HG03095 (cell line): ENCODE data around the gene PRKRIP1.
"Not testable (repeated sequence)": the region's sequence is repeated elsewhere in the genome, so short reads cannot be mapped to it uniquely, and the experiment has no call there.

Experiments
- ATAC-seq: cut with Tn5 transposase; IDR thresholded peaks from one replicate; pipeline ENCODE4 v1.9.1; 2021; ENCODE audit warnings: moderate library complexity; ENCODE audit not compliant: unreplicated experiment

PRKRIP1 gene

DNA sequence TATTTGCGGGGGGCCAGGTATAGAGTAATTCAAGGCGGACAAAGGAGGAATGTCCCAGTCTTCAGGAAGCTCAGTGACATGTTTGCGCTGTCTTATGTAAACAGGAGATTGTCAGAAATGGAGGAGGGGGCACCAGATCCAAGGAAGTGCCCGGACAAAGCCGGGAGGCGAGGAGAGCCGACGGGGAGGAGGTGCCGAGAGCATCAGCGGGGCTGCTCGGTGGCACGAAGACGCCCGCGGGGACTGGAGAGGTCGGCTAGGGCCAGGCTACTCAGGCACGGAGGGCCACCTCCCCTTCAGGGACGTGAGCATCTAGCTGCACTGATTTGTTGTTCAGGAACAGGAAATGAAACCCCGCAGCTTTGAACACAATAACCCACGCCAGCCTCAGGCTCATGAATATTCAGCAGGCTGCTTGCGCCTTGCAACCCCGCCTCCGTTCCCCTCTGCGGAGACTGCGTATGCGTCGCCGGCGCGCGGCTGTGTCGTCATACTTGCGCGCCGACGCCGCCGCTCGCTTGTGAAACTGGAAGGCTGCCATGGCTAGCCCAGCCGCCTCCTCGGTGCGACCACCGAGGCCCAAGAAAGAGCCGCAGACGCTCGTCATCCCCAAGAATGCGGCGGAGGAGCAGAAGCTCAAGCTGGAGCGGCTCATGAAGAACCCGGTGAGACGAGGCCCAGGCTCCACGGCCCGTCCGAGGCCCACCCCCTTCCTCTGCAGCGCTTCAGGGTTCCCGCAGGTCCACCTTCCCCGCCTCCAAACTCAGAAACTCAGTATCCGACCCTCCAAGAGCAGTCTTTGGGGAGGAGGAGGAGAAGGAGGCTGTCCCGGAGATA lies at the start of gene PRKRIP1:
Gene PRKRIP1 (plus strand): TSS at position 491 of the 837 bp plus-strand sequence. CDS start 49 bp downstream, at position 540.
- peak; percentile 95 for ATAC-seq

DNA sequence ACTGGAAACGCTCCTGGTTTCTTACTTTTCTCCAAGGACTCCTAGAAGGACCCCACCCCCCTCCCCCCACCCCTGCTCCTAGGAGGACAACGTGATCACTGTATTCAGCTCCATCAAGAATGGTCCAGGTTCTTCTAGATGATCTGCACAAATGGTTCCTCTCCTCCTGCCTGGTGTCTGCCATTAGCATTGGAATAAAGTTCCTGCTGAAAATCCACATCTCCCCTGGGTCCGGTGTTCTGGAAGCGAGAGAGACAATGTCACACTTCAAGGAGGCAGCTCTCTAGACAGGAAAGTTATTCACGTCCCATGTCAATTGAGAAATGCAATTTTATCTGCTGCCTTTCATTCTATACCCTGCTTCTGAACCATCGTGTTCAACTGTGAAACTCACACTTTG lies 49.2 kb upstream of the PRKRIP1 start:
- ATAC-seq: not testable (repeated sequence)

- ATAC-seq: not testable (repeated sequence)
Measured at GRCh38 chr7:102356344-102356743, 39.8 kb upstream of the PRKRIP1 start, which contains the start of gene SPDYE6. Gene SPDYE6 (minus strand): TSS chr7:102356444. CDS start chr7:102356023, 421 bp downstream.

GRCh38 chr7:102363549-102364393 lies 32.4 kb upstream of the PRKRIP1 start:
- ATAC-seq: peak; percentile 99

DNA sequence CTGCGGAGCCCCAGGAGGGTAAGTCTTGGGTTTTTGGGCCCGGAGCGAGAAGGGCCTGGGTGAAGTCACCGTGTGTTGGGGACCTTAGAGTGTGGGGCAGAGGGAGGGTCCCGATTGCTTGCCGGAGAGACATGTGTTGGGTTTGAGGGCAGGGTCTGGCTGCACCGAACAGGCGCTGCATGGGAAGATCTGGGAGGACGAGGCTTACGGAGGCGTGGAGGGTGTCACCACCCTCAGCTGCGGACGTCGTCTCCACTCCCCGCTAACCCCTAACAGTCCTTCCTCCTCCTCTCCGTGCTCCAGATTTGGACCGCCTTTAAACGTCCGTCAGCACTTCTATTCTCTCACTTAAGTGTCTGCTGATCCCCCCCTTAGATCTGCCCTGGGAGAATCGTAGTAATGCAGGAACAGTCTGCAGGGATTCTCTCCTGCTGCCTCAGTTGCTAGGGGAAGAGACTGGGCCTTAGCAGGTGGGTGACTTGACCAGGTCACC lies 31.7 kb upstream of the PRKRIP1 start:
- not testable (repeated sequence) for ATAC-seq

- ATAC-seq: not testable (repeated sequence)
Measured at GRCh38 chr7:102365390-102365789, 30.8 kb upstream of the PRKRIP1 start.

DNA sequence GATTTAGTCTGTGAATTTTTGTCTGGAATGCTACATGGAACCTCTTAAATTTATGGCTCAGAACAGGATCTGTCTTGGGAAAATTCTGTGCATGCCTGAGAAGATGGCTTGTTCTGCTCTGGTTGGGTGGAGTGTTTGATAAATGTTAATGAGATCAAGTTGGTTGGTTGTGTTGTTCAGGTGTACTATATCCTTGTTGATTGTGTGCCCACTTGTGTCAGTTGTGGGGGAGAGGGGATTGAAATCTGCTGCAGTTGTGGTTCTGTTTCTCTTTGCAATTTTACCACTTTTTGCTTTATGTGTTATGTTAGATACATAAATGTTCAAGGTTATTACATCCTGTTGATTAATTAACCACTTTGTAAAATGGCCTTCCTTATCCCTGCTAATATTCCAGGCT lies 26.1 kb upstream of the PRKRIP1 start:
- not testable (repeated sequence) for ATAC-seq

GRCh38 chr7:102372796-102373195 lies 23.4 kb upstream of the PRKRIP1 start:
- not testable (repeated sequence) for ATAC-seq

GRCh38 chr7:102376964-102377466 lies 19.1 kb upstream of the PRKRIP1 start:
- no peak for ATAC-seq

DNA sequence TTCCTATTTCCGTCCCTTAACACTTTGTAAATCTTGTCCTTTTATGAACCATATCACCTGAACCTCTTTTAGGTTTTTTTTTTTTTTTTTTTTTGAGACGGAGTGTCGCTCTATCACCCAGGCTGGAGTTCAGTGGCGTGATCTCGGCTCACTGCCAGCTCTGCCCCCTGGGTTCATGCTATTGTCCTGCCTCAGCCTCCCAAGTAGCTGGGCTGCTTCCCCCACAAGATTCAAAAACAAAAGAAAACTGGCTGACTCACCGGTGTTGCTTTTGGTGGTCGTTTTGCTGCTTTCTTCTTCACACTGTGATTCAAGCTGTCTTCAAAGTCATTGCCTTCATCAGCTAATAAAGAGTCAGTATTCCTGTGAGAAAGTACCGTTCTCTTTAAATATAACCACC lies 15.3 kb upstream of the PRKRIP1 start:
- not testable (repeated sequence) for ATAC-seq

DNA sequence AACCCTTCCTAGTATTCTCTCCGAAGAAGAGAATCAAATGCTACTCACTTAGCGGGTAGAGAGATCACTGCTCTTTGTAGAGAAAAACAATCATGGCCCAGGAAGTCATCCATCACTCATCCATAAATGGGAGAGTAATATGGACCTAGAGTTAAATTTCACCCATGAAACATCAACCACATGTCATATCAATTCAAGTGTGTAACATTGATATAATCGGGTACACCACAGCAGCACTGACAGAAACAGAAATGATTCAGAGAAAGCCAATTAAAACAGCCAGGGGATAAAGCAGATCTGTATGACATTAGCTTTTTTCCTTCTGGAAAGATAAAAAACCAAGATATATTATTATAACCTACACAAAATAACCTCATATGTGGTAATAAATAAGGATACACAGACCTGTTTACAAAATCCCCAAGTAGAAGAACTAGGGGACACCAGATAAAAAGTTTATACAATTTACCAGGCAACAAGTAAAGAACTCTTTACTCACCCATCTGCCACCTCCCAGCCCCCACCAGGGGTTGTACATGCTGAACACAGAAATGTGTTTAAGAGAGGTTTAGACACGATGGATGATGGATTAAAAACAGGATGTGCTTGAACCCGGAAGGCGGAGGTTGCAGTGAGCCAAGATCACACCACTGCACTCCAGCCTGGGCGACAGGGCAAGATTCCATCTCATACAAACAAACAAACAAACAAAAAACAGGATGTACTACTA lies 14.3 kb upstream of the PRKRIP1 start:
- not testable (repeated sequence) for ATAC-seq

- no peak for ATAC-seq
Measured at GRCh38 chr7:102387064-102387463, 9.1 kb upstream of the PRKRIP1 start.

DNA sequence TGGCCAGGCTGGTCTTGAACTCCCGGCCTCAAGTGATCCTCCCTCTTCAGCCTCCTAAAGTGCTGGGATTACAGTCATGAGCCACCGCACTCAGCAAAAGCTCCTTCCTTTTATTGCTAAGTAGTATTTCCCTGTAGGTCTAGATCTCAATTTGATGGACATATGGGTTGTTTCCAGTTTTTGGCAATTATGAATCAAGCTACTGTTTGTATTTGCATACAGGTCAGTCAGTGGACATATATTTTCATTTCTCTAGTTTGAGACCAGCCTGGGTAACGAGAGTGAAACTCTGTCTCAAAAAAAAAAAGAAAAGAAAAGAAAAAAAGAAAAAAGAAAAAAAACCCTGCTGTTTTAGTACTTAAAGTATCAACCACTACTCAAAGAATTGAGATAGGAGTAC lies 6.4 kb upstream of the PRKRIP1 start:
- no peak for ATAC-seq

DNA sequence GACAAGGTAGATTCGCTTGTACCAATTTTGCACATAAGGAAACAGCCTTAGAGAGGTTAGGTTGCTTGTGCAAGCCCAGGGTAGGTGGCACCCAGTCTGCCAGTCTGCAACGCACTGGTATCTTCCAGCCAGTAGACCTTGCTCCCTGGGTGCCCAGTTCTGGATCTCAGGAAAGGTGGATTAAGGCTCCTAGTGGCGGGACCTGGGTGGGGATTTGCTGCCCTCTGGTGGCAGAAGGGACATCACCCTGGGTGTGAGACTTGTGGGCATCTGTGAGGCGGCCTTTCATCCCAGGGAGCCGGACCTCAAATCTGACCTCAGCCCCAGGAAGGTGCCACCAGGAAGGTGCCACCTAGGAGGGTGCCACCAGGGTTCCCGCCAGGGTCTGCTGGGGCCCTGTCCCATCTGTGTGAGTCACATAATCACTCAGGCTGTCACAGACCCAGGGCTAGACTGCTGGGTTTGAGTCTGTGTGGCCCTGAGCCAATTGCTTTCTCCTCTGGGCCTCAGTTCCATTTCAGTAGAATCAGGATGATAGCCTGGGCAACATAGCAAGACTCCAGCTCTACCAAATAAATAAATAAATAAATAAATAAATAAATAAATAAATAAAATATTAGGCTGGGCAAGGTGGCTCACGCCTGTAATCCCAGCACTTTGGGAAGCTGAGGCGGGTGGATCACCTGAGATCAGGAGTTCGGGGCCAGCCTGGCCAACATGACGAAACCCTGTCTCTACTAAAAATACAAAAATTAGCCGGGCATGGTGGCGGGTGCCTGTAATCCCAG lies 5.3 kb upstream of the PRKRIP1 start:
- ATAC-seq: no peak

- ATAC-seq: no peak
Measured at GRCh38 chr7:102392330-102392729, 3.8 kb upstream of the PRKRIP1 start.

GRCh38 chr7:102393467-102393866 lies 2.7 kb upstream of the PRKRIP1 start:
- no peak for ATAC-seq

DNA sequence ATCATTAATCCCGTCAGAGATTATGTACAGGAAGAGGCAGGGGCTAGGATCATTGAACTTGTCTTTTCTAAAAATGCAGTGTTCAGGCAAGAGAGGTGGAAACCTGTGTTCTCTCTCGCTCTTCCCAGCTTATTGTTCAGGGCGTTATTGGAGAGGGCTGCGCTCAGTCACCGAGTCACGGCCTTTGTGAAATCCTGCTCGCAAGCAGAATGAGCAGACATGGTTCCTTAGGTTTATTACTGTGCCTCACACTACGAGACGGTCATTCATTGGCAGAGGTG lies 631 bp upstream of the PRKRIP1 start:
- peak; percentile 3 for ATAC-seq

DNA sequence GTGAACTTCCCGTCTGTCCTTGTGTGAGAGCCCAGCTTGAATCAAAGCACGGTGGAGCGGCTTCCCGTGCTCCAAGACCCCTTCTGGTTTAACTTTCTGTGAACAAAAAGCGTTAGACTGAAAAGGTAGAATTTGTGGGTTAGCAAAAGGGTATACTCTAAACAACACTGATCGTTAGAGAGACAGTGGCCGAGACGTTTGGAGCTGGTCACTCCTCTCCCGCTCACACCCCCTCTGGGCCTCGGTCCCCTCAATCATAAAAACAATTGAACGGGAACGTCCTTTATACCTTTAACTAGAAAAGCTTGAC lies 502 bp downstream of the PRKRIP1 start:
- peak; percentile 2 for ATAC-seq

DNA sequence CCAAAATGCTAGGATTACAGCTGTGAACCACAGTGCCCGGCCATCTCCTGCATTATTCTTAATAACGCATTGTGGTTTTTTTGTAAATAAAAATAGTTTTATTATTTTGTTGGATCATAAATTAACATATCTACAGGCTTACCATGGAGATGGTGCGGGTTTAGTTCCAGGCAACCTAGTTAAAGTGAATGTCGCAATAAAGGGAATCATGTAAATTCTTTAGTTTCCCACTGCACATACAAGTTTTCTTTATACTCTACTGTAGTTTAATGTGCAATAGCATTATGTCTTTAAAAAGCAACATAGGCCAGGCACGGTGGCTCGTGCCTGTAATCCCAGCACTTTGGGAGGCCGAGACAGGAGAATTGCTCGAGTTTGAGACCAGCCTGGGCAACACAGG lies 2.4 kb downstream of the PRKRIP1 start:
- ATAC-seq: no peak

- no peak for ATAC-seq
Measured at GRCh38 chr7:102400360-102400759, 4.2 kb downstream of the PRKRIP1 start.
